Effector memory CD8-positive, alpha-beta T cell (primary cell): ENCODE results near the gene SWAP70.

Experiments used
- ATAC-seq: fragments of 150-1000 bp; cut with Tn5 transposase; replicated peaks from 2 replicates; pipeline ENCODE4 v1.10.0; 2021; ENCODE audit warnings: mild to moderate bottlenecking, moderate library complexity
- DNase-seq, 3 experiments: peaks; one replicate each; pipeline ENCODE4 v3.0.0; 2021
- H3K27ac Mint-ChIP-seq, 2 donors: one replicate each; pipeline ENCODE4 v1.8.0; 2022; ENCODE audit warnings: mild to moderate bottlenecking in 2 of 2, mixed read lengths in 2 of 2, moderate library complexity in 2 of 2
- H3K27me3 Mint-ChIP-seq, 2 donors: one replicate each; pipeline ENCODE4 v1.8.0; 2022; ENCODE audit warnings: mixed read lengths in 2 of 2
- H3K36me3 Mint-ChIP-seq: one replicate; pipeline ENCODE4 v1.8.0; 2022; ENCODE audit warnings: mild to moderate bottlenecking, moderate library complexity, mixed read lengths; ENCODE audit not compliant: insufficient read depth
- H3K4me1 Mint-ChIP-seq, 2 donors: one replicate each; pipeline ENCODE4 v1.8.0; 2022; ENCODE audit warnings: low read depth in 2 of 2, mixed read lengths in 2 of 2
- H3K4me3 Mint-ChIP-seq, 2 donors: one replicate each; pipeline ENCODE4 v1.8.0; 2022; ENCODE audit warnings: mild to moderate bottlenecking in 2 of 2, mixed read lengths in 2 of 2, moderate library complexity in 2 of 2
- H3K9me3 Mint-ChIP-seq, 2 donors: one replicate each; pipeline ENCODE4 v1.8.0; 2022; ENCODE audit warnings: mixed read lengths in 2 of 2

The SWAP70 gene

GRCh38 chr11:9660886-9661285 is 3.0 kb upstream of the SWAP70 start:
- no peak for ATAC-seq
- peaks cover 15 to 33% of the 10 kb centered on the region in 2 donors for H3K27me3 Mint-ChIP-seq
- no peaks in the 10 kb centered on the region for H3K36me3 Mint-ChIP-seq
- DNase-seq: no peak
- no peak overlapping the region for H3K4me3 Mint-ChIP-seq
- H3K27ac Mint-ChIP-seq: no peak overlapping the region
- H3K4me1 Mint-ChIP-seq: peaks cover 6 to 8% of the 10 kb centered on the region in 2 donors
- H3K9me3 Mint-ChIP-seq: no peaks in the 10 kb centered on the region

GRCh38 chr11:9662273-9662672 is 1.6 kb upstream of the SWAP70 start:
- DNase-seq: no peak
- no peak overlapping the region for H3K27ac Mint-ChIP-seq
- peaks cover 5% of the 10 kb centered on the region for H3K36me3 Mint-ChIP-seq
- peaks cover 8% of the 10 kb centered on the region in 2 donors for H3K4me1 Mint-ChIP-seq
- H3K9me3 Mint-ChIP-seq: no peaks in the 10 kb centered on the region
- H3K4me3 Mint-ChIP-seq: peak overlapping the region in 1 of 2 donors; percentile 86
- ATAC-seq: no peak
- H3K27me3 Mint-ChIP-seq: peaks cover 15 to 33% of the 10 kb centered on the region in 2 donors

- H3K9me3 Mint-ChIP-seq: no peaks in the 10 kb centered on the region
- peaks cover 8 to 11% of the 10 kb centered on the region in 2 donors for H3K4me1 Mint-ChIP-seq
- peaks cover 0 to 12% of the 10 kb centered on the region in 2 donors for H3K27me3 Mint-ChIP-seq
- ATAC-seq: peak; percentile 51
- H3K4me3 Mint-ChIP-seq: peak overlapping the region; percentile 86 to 90
- peak in 1 of 3 experiments; percentile 12 for DNase-seq
- H3K36me3 Mint-ChIP-seq: peaks cover 5% of the 10 kb centered on the region
- peak overlapping the region; percentile 66 to 81 for H3K27ac Mint-ChIP-seq
Observed at GRCh38 chr11:9664276-9665171, 647 bp downstream of the SWAP70 start.

- ATAC-seq (no peak), DNase-seq (no peak)
- no peaks in the 10 kb centered on the region for H3K9me3 Mint-ChIP-seq
- H3K4me1 Mint-ChIP-seq: peaks cover 8 to 13% of the 10 kb centered on the region in 2 donors
- H3K36me3 Mint-ChIP-seq: peaks cover 5% of the 10 kb centered on the region
- H3K27me3 Mint-ChIP-seq: peaks cover 0 to 1% of the 10 kb centered on the region in 2 donors
- H3K27ac Mint-ChIP-seq: peak overlapping the region in 1 of 2 donors; percentile 46
- peak overlapping the region; percentile 86 to 90 for H3K4me3 Mint-ChIP-seq
Observed at GRCh38 chr11:9665749-9666148, 1.9 kb downstream of the SWAP70 start.

- DNase-seq: no peak
- ATAC-seq: no peak
- H3K36me3 Mint-ChIP-seq: peaks cover 5% of the 10 kb centered on the region
- H3K27ac Mint-ChIP-seq: no peak overlapping the region
- H3K4me3 Mint-ChIP-seq: no peak overlapping the region
- H3K4me1 Mint-ChIP-seq: peaks cover 2 to 5% of the 10 kb centered on the region in 2 donors
- no peaks in the 10 kb centered on the region for H3K9me3 Mint-ChIP-seq
- no peaks in the 10 kb centered on the region for H3K27me3 Mint-ChIP-seq
Observed at GRCh38 chr11:9669954-9670353, 6.1 kb downstream of the SWAP70 start.

- H3K36me3 Mint-ChIP-seq: no peaks in the 10 kb centered on the region
- no peak for ATAC-seq
- H3K27ac Mint-ChIP-seq: no peak overlapping the region
- H3K4me1 Mint-ChIP-seq: peaks cover 3 to 11% of the 10 kb centered on the region in 2 donors
- DNase-seq: no peak
- H3K9me3 Mint-ChIP-seq: no peaks in the 10 kb centered on the region
- no peaks in the 10 kb centered on the region for H3K27me3 Mint-ChIP-seq
- no peak overlapping the region for H3K4me3 Mint-ChIP-seq
Observed at GRCh38 chr11:9672288-9672916, 8.5 kb downstream of the SWAP70 start.

- DNase-seq: no peak
- H3K9me3 Mint-ChIP-seq: no peaks in the 10 kb centered on the region
- no peak for ATAC-seq
- no peaks in the 10 kb centered on the region for H3K27me3 Mint-ChIP-seq
- no peaks in the 10 kb centered on the region for H3K36me3 Mint-ChIP-seq
- H3K4me1 Mint-ChIP-seq: peaks cover 3 to 11% of the 10 kb centered on the region in 2 donors
- no peak overlapping the region for H3K27ac Mint-ChIP-seq
- H3K4me3 Mint-ChIP-seq: no peak overlapping the region
Observed at GRCh38 chr11:9672918-9673317, 9.0 kb downstream of the SWAP70 start.

GRCh38 chr11:9675691-9676090 is 11.8 kb downstream of the SWAP70 start:
- H3K4me3 Mint-ChIP-seq: no peak overlapping the region
- H3K4me1 Mint-ChIP-seq: peaks cover 3 to 6% of the 10 kb centered on the region in 2 donors
- no peaks in the 10 kb centered on the region for H3K9me3 Mint-ChIP-seq
- H3K27me3 Mint-ChIP-seq: no peaks in the 10 kb centered on the region
- ATAC-seq (no peak), DNase-seq (no peak)
- H3K27ac Mint-ChIP-seq: no peak overlapping the region
- H3K36me3 Mint-ChIP-seq: no peaks in the 10 kb centered on the region

GRCh38 chr11:9677951-9678350 is 14.1 kb downstream of the SWAP70 start:
- no peaks in the 10 kb centered on the region for H3K9me3 Mint-ChIP-seq
- ATAC-seq: no peak
- no peaks in the 10 kb centered on the region for H3K27me3 Mint-ChIP-seq
- no peak overlapping the region for H3K27ac Mint-ChIP-seq
- no peak overlapping the region for H3K4me3 Mint-ChIP-seq
- no peak for DNase-seq
- no peaks in the 10 kb centered on the region for H3K36me3 Mint-ChIP-seq
- H3K4me1 Mint-ChIP-seq: peaks cover 3 to 6% of the 10 kb centered on the region in 2 donors

- Mint-ChIP-seq H3K27ac (no peak overlapping the region), H3K36me3 (no peaks in the 10 kb centered on the region), H3K4me3 (no peak overlapping the region), H3K4me1 (peaks cover 3 to 6% of the 10 kb centered on the region in 2 donors), H3K27me3 (no peaks in the 10 kb centered on the region), H3K9me3 (no peaks in the 10 kb centered on the region)
- DNase-seq: no peak
- no peak for ATAC-seq
Observed at GRCh38 chr11:9678576-9678975, 14.7 kb downstream of the SWAP70 start.

GRCh38 chr11:9680028-9680427 is 16.2 kb downstream of the SWAP70 start:
- Mint-ChIP-seq H3K4me1 (peaks cover 3 to 6% of the 10 kb centered on the region in 2 donors), H3K27me3 (no peaks in the 10 kb centered on the region), H3K27ac (no peak overlapping the region), H3K9me3 (no peaks in the 10 kb centered on the region), H3K4me3 (no peak overlapping the region), H3K36me3 (no peaks in the 10 kb centered on the region)
- ATAC-seq (no peak), DNase-seq (no peak)

GRCh38 chr11:9681583-9682372 is 17.9 kb downstream of the SWAP70 start:
- no peaks in the 10 kb centered on the region for H3K36me3 Mint-ChIP-seq

GRCh38 chr11:9687711-9688477 is 24.0 kb downstream of the SWAP70 start:
- H3K27ac Mint-ChIP-seq: no peak overlapping the region
- H3K27me3 Mint-ChIP-seq: no peaks in the 10 kb centered on the region
- no peak overlapping the region for H3K4me3 Mint-ChIP-seq
- no peaks in the 10 kb centered on the region for H3K4me1 Mint-ChIP-seq
- no peaks in the 10 kb centered on the region for H3K36me3 Mint-ChIP-seq
- DNase-seq: no peak
- no peaks in the 10 kb centered on the region for H3K9me3 Mint-ChIP-seq
- ATAC-seq: no peak

More at GRCh38 chr11:9681583-9682372, 17.9 kb downstream of the SWAP70 start:
- DNase-seq: no peak
- Mint-ChIP-seq H3K9me3 (no peaks in the 10 kb centered on the region), H3K4me1 (no peaks in the 10 kb centered on the region), H3K27me3 (no peaks in the 10 kb centered on the region), H3K27ac (no peak overlapping the region), H3K4me3 (no peak overlapping the region)
- ATAC-seq: no peak
